Measurements from ENCODE around the gene NOC2L.

Gene NOC2L

GRCh38 chr1:998995-999724 lies 40.1 kb upstream of the NOC2L start:
- Histone ChIP-seq H3K27ac (replicated peaks) (no peak overlapping the region), H3K27me3 (ENCODE audit: insufficient read depth, poor library complexity, severe bottlenecking) (peaks cover 58% of the 10 kb centered on the region), H3K4me3 (replicated peaks; ENCODE audit: insufficient read depth, low read length) (no peak overlapping the region)
- TF ChIP-seq POLR2AphosphoS5 (IDR thresholded peaks at IDR 0.05; ENCODE audit: low read depth) (no peak), REST (IDR thresholded peaks at IDR 0.05; ENCODE audit: insufficient replicate concordance, low read depth) (no peak), GABPA (IDR thresholded peaks at IDR 0.05; ENCODE audit: low read depth) (no peak), SPI1 (IDR thresholded peaks at IDR 0.05; ENCODE audit: borderline replicate concordance, low read depth) (no peak), CTCF (IDR thresholded peaks at IDR 0.05; ENCODE audit: insufficient read depth, low read length) (no peak)
- no peak for DNase-seq (ENCODE audit: low read depth in 1 of 2, low spot score in 1 of 2)

DNA sequence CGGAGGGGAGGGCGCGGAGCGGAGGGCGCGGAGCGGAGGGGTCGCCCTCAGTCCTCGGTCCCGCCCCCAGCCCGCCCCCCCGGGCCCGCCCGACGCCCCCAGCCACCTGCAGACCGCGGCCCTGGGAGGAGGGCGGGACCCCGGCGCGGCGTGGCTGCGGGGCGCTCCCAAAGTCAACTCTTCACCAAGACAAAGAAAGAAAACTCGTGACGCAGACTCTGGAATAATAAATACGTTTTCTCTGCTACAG lies 39.6 kb upstream of the NOC2L start:
- H3K27ac ChIP-seq (replicated peaks) = no peak overlapping the region
- DNase-seq (ENCODE audit: low read depth in 1 of 2, low spot score in 1 of 2) = no peak
- no peak overlapping the region for H3K4me3 ChIP-seq (replicated peaks; ENCODE audit: insufficient read depth, low read length)
- H3K27me3 ChIP-seq (ENCODE audit: insufficient read depth, poor library complexity, severe bottlenecking) = peaks cover 55% of the 10 kb centered on the region
- TF ChIP-seq SPI1 (IDR thresholded peaks at IDR 0.05; ENCODE audit: borderline replicate concordance, low read depth) (no peak), CTCF (IDR thresholded peaks at IDR 0.05; ENCODE audit: insufficient read depth, low read length) (no peak), GABPA (IDR thresholded peaks at IDR 0.05; ENCODE audit: low read depth) (no peak), REST (IDR thresholded peaks at IDR 0.05; ENCODE audit: insufficient replicate concordance, low read depth) (no peak), POLR2AphosphoS5 (IDR thresholded peaks at IDR 0.05; ENCODE audit: low read depth) (no peak)

GRCh38 chr1:997993-998744 lies 39.1 kb upstream of the NOC2L start:
- TF ChIP-seq CTCF (IDR thresholded peaks at IDR 0.05; ENCODE audit: insufficient read depth, low read length) = no peak
- TF ChIP-seq POLR2AphosphoS5 (IDR thresholded peaks at IDR 0.05; ENCODE audit: low read depth) = no peak
- TF ChIP-seq GABPA (IDR thresholded peaks at IDR 0.05; ENCODE audit: low read depth) = no peak
- no peak for TF ChIP-seq SPI1 (IDR thresholded peaks at IDR 0.05; ENCODE audit: borderline replicate concordance, low read depth)
- TF ChIP-seq REST (IDR thresholded peaks at IDR 0.05; ENCODE audit: insufficient replicate concordance, low read depth) = no peak
- Histone ChIP-seq H3K4me3 (replicated peaks; ENCODE audit: insufficient read depth, low read length) (no peak overlapping the region), H3K27me3 (ENCODE audit: insufficient read depth, poor library complexity, severe bottlenecking) (peaks cover 55% of the 10 kb centered on the region), H3K27ac (replicated peaks) (no peak overlapping the region)
- no peak for DNase-seq (ENCODE audit: low read depth in 1 of 2, low spot score in 1 of 2)
